K562 (cell line): ENCODE measurements around the gene PAQR6. TPM values are rescaled to one million over a fixed set of nuclear protein-coding genes. Genes with fewer than 3 reads are reported as not detected.
A peak's percentile ranks its signal among the peaks of the same experiment; 100 is the strongest.

Source experiments
- BRF1 ChIP-seq: IDR thresholded peaks from 3 replicates; pipeline ENCODE4 v1.6.1; 2011; ENCODE audit warnings: borderline replicate concordance, mild to moderate bottlenecking; ENCODE audit not compliant: insufficient read length; ENCODE audit errors: extremely low read depth
- CREBBP ChIP-seq: IDR thresholded peaks from one replicate; pipeline ENCODE4 v1.6.1; 2012; ENCODE audit warnings: low read depth, mild to moderate bottlenecking, control low read depth, inconsistent platforms, low read length
- DACH1 ChIP-seq: fragments of 450-650 bp; IDR thresholded peaks from 2 replicates; pipeline ENCODE4 v1.6.1; 2018; ENCODE audit not compliant: partially characterized antibody
- ETV6 ChIP-seq, 3 experiments: fragments of 150-350 bp in 1 of 3; sonication (generic) in 1 of 3; formaldehyde crosslinking in 1 of 3; IDR thresholded peaks; 2 replicates each; pipeline versions ENCODE4 v1.6.1 to v1.8.0; 2014 to 2022; ENCODE audit warnings: borderline replicate concordance in 2 of 3, low read depth in 2 of 3, antibody characterized with exemption in 1 of 3, low read length in 1 of 3, mild to moderate bottlenecking in 1 of 3, missing genetic modification reagents in 1 of 3
- FOXO4 ChIP-seq: fragments of 450-650 bp; formaldehyde crosslinking; IDR thresholded peaks from 2 replicates; pipeline ENCODE4 v1.4.0; 2020; ENCODE audit warnings: mild to moderate bottlenecking, moderate library complexity
- POLR3A ChIP-seq: IDR thresholded peaks from 2 replicates; pipeline ENCODE4 v1.6.1; 2011; ENCODE audit warnings: borderline replicate concordance, mild to moderate bottlenecking, moderate library complexity; ENCODE audit not compliant: insufficient read length, insufficient read depth; ENCODE audit errors: extremely low read depth
- SMARCA4 ChIP-seq: fragments of 450-650 bp; IDR thresholded peaks from 2 replicates; pipeline ENCODE4 v1.6.1; 2016
- ZNF639 ChIP-seq, 2 experiments: fragments of 200-800 bp in 1 of 2; sonication (Bioruptor generic) in 1 of 2; sonication (generic) in 1 of 2; formaldehyde crosslinking in 1 of 2; IDR thresholded peaks in 1 of 2; conservative IDR thresholded peaks in 1 of 2; 2 replicates each; pipeline versions ENCODE4 v1.5.0 to v1.6.1; 2016 to 2020; ENCODE audit warnings: missing compliant biosample characterization in 1 of 2, missing genetic modification characterization in 1 of 2, missing genetic modification reagents in 1 of 2
- ZSCAN32 ChIP-seq: fragments of 450-650 bp; formaldehyde crosslinking; IDR thresholded peaks from 2 replicates; pipeline ENCODE4 v1.4.0; 2020; ENCODE audit warnings: mild to moderate bottlenecking, moderate library complexity
- polyA plus RNA-seq, 8 experiments: library from polyadenylated mRNA; depleted of rRNA in 4 of 8; stranded (reverse) in 5 of 8; unstranded in 3 of 8; fragments of >200 nt; fragmentation: Nextera tagmentation in 2 of 8; fragmentation: Illumina TruSeq in 1 of 8; extraction: Ambion mirVana in 2 of 8; extraction: Trizol in 1 of 8; gene quantifications; 2 replicates each; pipeline versions ENCODE4 v1.2.1 to v1.2.3, GENCODE V29; 2011 to 2014; ENCODE audit warnings: inconsistent platforms in 1 of 8, missing spikeins in 1 of 8
- total RNA-seq, 7 experiments: library from RNA; depleted of rRNA in 6 of 7; stranded (reverse); fragments of >200 nt in 6 of 7; fragmentation: Illumina TruSeq in 2 of 7; extraction: Trizol in 2 of 7; gene quantifications; 2 replicates each; pipeline versions ENCODE4 v1.2.1 to v1.2.3, GENCODE V29; 2011 to 2021; ENCODE audit warnings: low replicate concordance in 1 of 7
- TF ChIP-seq, protein P1 (sequence below): sonication (generic); formaldehyde crosslinking; IDR thresholded peaks from 2 replicates; pipeline ENCODE4 v1.5.0; 2020; ENCODE audit warnings: missing genetic modification reagents
- TF ChIP-seq, protein P2 (sequence below): fragments of 450-650 bp; IDR thresholded peaks from 2 replicates; pipeline ENCODE4 v1.6.1; 2016; ENCODE audit warnings: borderline replicate concordance

Gene PAQR6
- total and polyA plus RNA-seq, 9 of the 15 experiments (the other 6 are each of a cell fraction or from before 2014, with no cell fraction given), result 0.07 to 1.8 (median 0.62) TPM

DNA sequence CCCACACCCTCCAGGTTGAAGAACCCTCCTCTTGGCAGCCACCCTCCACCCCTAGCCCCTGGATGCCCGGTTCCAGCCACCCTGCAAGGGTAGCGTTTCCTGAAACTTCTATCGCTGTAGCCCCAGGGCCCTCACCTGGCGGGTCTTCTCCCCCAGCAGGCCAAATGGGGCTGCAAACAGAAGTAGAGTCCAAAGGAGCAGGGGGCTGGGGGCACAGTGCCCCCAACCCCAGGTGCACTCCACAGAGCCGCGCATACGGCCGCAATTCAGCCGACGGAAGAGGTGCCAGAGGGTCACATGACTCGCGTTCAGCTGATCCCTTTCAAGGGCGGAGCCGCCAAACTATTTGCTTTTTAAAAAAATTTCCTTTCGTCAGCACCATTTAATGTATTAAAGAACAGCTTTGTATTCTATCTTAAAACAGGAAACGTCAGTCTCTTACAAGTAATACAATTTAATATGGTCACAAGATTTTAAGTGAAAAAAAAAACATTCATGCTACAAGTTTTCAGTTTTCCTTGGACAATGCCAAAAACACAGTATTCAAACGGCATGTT is 47.6 kb upstream of the PAQR6 start, which contains the start of gene GLMP (continued):
- TF ChIP-seq, protein P1, sequence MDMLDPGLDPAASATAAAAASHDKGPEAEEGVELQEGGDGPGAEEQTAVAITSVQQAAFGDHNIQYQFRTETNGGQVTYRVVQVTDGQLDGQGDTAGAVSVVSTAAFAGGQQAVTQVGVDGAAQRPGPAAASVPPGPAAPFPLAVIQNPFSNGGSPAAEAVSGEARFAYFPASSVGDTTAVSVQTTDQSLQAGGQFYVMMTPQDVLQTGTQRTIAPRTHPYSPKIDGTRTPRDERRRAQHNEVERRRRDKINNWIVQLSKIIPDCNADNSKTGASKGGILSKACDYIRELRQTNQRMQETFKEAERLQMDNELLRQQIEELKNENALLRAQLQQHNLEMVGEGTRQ (CRISPR knock-in tag), result peak; percentile 97
- TF ChIP-seq CREBBP (no peak), ETV6 (IDR thresholded peaks at IDR 0.05; ENCODE audit: borderline replicate concordance in 1 of 2, low read depth in 2 of 2, low read length in 1 of 2) (no peak), ETV6 (CRISPR knock-in tag; IDR thresholded peaks at IDR 0.05; ENCODE audit: borderline replicate concordance) (no peak), BRF1 (no peak), FOXO4 (CRISPR knock-in tag) (no peak), SMARCA4 (no peak), DACH1 (peak; percentile 74), POLR3A (no peak), ZNF639 (CRISPR knock-in tag; conservative IDR thresholded peaks at IDR 0.05 in 1 of 2, IDR thresholded peaks at IDR 0.05 in 1 of 2) (no peak), ZSCAN32 (no peak)
- TF ChIP-seq, protein P2, sequence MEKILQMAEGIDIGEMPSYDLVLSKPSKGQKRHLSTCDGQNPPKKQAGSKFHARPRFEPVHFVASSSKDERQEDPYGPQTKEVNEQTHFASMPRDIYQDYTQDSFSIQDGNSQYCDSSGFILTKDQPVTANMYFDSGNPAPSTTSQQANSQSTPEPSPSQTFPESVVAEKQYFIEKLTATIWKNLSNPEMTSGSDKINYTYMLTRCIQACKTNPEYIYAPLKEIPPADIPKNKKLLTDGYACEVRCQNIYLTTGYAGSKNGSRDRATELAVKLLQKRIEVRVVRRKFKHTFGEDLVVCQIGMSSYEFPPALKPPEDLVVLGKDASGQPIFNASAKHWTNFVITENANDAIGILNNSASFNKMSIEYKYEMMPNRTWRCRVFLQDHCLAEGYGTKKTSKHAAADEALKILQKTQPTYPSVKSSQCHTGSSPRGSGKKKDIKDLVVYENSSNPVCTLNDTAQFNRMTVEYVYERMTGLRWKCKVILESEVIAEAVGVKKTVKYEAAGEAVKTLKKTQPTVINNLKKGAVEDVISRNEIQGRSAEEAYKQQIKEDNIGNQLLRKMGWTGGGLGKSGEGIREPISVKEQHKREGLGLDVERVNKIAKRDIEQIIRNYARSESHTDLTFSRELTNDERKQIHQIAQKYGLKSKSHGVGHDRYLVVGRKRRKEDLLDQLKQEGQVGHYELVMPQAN, result peak; percentile 92
